COLO829 (cell line): ENCODE measurements around the gene C11orf68.
"Not testable (repeated sequence)": the region's sequence is repeated elsewhere in the genome, so short reads cannot be mapped to it uniquely, and the experiment has no call there.

Source experiments
- DNase-seq: peaks from one replicate; pipeline ENCODE4 v3.0.0; 2012; ENCODE audit warnings: low spot score

Gene C11orf68

DNA sequence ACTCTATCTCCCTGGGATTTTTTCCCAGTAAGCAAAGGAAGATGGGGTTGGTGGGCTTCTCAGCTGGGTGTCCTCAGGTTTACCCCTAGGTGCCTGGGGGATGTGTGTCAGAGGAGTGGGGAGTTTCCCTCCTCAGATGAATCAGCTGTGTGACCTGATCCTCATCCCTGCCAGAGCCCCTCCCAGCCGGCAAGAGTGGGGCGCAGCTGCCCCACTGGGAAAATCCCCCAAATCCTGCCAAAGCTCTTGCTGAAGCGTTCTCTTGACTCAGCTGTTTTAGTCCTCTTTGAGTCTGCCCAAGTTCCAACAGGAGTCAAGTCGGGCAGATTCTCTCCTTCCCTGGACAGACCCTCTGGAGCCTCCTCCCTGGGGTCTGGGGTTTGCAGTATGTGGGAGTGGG lies 6.0 kb downstream of the C11orf68 start:
- no peak for DNase-seq

DNA sequence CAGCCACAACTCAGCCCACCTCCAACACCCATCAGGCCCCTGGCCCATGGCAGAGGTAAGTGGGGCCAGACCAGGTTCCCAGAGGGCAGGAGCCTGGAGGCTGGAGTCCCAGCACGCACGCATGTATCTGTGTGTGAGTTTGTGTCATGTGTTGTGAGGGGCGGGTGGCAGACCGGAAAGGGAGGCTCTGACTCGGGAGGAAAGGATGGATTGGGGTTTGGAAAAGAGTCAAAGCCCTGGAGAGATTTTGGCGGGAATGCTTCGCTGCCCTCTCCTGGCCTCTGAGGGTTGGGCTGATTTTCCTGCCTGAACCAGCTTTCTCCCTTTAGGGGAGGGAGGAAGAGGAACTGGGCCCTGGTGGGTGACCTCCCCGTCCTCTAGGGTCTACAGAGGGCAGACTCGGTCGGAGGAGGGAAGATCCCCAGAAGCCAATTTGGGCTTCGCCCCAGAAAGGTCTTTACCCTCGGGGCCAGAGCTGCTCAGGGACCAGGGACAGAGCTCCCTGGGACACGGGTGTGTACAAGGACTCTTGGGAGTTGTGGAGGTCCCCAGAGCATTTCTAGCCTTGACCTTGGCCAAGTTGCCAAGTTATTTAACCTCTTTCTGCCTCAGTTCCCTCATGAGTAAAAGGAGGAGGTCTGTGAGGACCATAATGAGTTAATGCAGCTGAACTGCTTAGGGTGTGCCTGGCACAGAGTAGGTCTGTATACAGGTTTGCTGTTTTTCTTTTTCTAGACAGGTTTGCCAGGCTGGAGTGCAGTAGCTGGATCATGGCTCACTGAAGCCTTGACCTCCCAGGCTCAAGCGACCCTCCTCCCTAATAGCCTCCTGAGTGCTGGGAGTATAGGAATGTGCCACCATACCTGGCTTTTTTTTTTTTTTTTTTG lies 6.9 kb downstream of the C11orf68 start:
- peak; percentile 90 for DNase-seq

- no peak for DNase-seq
These were observed 11.0 kb downstream of the C11orf68 start for GRCh38 chr11:65907878-65908277.

DNA sequence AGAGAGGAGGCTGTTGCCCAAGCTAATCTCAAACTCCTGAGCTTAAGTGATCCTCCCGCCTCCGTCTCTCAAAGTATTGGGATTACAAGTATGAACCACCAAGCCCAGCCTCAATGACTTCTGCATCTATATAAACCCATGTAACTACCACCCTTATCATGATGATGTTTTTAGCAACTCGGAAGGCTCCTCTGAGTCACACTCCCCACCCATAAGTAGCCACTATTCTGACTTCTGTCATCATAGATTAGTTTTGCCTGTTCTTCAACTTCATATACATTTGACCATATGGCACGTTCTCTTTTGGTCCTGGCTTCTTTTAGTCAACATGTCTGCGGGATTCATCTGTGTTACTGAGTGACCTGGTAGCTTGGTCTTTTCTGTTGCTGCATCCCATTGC lies 12.3 kb downstream of the C11orf68 start:
- no peak for DNase-seq

- no peak for DNase-seq
These were observed 15.1 kb downstream of the C11orf68 start for GRCh38 chr11:65903715-65904114.

- peak; percentile 87 for DNase-seq
These were observed 15.8 kb downstream of the C11orf68 start for GRCh38 chr11:65903068-65903481.

DNA sequence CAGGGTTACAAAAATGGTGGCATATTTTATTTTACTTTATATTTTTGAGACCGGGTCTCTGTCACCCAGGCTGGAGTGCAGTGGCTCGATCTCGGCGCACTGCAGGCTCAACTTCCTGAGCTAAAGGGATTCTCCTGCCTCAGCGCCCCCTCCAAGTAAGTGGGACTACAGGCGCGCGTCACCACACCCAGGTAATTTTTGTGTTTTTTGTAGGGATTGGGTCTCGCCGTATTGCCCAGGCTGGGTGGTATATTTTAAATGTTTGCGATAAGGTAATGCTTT lies 18.0 kb downstream of the C11orf68 start:
- DNase-seq: no peak

DNA sequence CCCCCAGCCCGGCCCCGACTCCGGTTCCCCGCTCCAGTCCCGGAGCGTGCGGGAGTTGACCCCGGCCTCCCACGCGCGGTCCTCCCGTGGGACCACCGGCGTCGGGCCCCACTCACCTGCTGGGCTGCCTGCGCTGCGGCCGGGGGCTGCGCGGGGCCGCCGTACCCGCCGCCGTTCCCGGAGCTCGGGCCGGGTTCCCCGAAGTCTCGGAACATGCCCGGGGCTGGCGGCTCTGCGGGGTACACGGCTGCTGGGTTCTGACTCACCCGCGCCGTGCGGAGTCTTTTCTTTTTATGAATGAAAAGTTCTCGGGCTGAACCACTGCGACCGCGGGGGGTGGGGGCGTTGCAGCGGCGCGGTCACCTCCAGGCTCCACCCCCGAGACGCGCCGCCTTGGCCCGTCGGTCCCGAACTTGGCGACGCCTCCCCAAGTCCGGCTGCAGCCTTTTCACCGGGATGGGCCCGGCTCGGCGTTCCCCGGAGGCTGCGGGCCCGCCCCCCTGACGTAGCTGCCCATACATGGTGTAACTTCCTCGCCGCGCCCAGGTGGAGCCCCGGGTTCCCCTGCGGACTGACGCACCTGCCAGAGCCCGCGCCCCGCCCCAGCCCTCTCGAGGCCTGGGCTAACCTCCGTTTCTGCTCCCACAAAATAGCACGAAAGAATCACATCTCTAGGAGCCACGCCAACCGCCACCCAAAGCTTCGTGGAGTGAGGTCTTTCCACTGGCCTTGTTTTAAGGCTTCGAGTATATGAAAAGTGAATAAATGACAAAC lies 18.6 kb downstream of the C11orf68 start, which contains the start of gene FOSL1:
Gene FOSL1, minus strand, starts transcription at position 264 of the 774 bp plus-strand sequence. Its CDS starts 49 bp downstream, at position 215.
- peak; percentile 77 for DNase-seq

- no peak for DNase-seq
These were observed 19.3 kb downstream of the C11orf68 start for GRCh38 chr11:65899356-65900124.

DNA sequence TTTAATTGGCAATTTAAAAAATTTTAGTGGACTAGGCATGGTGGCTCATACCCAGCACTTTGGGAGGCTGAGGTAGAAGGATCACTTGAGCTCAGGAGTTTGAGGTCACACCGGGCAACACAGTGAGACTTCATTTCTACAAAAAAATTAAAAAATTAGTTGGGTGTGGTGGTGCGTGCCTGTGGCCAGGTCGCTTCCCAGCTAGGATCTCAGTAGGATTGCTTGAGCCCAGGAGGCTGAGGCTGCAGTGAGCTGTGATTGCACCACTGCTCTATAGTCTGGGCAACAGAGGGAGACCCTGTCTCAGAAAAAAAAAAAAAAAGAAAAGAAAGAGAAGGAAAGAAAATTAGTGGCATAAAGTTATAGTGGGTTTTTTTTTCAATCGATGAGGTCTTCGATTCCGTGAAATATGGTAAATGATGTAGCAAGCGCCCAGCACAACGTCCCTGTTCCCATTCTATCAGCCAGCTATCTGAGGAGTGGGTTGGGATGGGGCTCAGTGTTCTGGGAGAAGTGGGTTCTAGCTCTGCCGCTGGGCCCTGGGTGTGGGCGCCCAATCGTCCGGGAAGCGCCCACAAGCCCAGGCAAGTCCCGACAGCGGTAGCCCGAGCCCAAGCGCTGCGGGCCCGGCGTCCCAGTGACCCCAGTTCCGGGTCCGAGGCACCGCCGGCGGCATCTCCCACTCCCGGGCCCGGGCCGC lies 20.1 kb downstream of the C11orf68 start:
- no peak for DNase-seq

- DNase-seq: no peak
These were observed 21.8 kb downstream of the C11orf68 start for GRCh38 chr11:65897020-65897471.

DNA sequence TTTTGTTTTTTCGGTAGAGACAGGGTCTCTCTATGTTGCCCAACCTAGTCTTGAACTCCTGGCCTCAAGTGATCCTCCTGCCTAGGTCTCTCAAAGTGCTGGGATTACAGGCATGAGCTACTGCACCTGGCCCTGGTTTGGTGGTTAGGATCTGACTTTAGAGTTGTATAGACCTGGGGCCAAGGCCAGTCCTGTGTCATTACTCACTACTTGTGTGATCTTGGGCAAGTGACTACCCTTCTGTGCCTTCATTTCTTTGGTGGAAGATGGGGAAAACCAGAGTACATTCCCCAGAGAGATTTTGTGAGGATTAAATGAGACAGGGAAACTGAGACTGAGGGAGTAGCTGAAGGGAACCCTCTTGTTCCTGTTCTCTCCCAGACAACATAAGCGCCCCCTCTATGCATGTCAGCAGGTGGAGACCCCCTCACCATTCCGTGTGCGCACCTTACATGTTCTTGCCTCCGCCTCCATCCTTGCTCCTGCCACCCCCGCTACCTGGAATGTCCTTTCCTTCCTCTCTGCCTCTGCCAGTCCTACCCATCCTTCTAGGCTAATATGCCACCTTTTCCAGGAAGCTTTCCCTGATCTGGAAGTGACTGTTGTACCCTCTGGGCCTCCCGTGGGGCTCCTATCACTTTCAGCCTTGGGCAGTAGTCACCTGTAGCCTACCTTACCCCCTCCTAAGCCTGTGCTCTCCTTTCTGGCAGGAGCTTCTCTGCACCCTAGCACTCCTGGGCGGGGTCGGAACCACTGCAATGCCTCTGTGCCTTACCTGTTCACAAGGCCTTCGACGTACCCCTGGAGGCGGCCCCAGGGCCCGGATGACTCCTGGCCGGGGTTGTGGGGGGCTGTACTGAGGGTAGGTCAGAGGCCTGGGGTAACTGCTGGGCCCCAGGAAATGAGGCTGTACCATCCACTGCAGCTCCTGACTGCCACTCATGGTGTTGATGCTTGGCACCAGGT lies 22.5 kb downstream of the C11orf68 start:
- no peak for DNase-seq

DNA sequence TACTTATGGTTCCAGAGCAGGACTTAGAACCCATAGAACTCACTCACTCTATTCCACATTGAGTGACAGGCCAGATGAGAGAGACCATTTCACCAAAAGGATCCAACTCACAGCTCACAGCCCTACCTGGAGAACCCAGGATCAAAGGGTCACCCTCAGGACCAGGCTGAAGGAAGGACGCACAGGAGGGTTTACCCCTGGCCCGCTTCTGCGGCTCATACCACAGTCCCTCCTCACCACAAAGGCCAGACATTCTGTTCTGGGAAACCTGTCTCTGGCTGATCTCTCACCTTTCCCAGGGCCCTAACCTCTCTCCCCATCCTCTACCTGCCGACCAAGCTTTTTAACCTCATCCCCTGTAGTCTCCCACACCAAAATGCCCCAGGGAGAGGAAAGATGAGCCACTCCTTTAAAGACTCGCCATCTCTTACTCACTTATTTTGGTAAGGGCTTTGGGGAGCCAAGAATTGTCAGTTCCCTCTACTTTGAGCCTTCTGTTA lies 23.3 kb downstream of the C11orf68 start:
- no peak for DNase-seq

GRCh38 chr11:65894034-65894591 lies 24.7 kb downstream of the C11orf68 start:
- no peak for DNase-seq

DNA sequence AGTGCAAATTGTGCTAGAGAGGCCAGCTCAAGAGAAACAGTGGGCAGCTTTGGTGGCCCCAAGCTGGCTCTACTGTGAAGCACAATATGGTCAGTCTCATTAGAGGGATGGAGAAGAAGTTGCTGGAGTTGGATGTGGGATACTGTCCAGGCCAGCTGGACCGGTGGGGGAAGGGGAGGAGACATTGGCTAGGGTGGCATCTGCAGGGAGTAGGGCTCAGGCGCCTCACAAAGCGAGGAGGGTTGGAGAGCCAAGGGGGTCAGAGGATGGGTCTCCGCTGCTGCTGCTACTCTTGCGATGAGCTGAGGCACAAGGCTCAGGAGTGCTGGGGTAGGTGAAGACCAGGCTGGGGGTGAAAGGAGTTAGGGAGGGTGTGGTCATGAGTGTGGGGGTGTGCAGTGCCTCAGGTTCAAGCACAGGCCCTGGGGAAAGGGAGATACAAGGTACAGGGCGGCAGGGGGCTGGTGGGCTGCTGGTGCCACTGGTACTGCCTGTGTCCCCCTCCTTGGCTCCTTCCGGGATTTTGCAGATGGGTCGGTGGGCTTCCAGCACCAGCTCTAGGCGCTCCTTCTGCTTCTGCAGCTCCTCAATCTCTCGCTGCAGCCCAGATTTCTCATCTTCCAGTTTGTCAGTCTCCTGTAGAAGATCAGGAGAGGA lies 26.1 kb downstream of the C11orf68 start:
- no peak for DNase-seq

DNA sequence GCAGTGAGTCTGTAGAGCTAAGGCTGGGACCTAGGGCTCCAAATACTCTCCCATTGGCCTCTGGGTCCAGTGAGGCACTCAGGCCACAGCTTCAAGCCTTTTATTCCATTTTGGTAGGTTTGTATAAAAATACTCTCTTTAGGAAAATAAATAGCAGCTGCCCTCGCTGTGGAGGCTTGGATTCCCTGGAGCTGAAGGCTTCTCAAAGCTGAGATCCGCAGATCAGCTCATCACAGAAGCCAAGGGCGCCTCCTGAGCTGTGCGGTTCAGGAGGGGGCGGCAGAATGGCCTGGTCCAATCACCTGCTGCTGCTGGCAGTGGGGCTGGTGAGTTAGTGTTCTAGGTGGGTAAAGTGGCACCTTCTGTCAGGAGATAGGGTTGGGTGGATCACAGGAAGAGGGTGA lies 26.7 kb downstream of the C11orf68 start:
- not testable (repeated sequence) for DNase-seq

DNA sequence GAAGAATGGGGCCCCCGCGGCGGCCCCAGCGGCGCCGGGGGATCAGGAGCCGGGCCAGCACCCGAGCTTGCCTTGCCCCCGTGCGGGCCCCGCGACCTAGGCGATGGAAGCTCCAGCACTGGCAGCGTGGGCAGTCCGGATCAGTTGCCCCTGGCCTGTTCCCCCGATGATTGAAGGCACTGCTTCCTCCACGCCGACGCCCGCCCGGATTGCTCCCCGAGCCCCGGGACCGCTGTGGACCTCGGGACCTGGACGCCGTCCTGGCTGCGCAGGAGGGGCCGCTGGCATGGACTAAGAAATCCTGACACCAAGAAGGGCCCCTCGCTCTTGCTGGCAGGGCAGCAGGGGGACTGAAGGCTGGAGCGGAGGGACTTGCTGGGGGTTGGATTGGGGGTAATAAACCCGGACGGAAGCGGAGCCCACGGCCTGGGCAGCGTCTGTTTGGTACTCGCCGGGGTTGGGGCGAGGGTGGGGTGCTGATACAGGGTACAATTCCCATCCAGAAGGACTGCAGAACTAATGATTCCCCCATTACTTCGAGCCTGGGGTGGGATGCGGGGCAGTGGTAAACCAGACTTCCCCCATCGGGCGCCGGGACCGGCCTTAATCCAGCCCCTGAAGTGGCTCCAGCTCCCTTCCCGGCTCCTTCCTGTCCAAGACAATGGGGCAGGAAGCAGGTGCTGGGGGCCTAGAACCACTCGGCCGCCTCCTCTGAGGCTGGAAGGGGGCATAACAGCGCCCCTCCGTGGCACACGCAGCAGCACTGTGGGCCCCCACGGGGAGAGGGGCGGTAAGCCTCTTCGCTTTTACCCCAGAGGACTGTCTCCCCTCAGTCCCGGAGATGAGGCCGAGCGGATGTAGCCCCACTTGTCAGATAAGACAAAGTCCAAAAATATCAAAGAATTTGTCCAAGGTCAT lies 27.4 kb downstream of the C11orf68 start:
- no peak for DNase-seq
